Measurements from ENCODE around the gene UBXN7.

- TF ChIP-seq SP3 (tag by site-specific recombination; IDR thresholded peaks at IDR 0.05): no peak
- no peak for TF ChIP-seq ZBTB49 (tag by site-specific recombination; IDR thresholded peaks at IDR 0.05; ENCODE audit: low read depth)
- TF ChIP-seq CTCF (tag by site-specific recombination; IDR thresholded peaks at IDR 0.05): no peak
Observed at GRCh38 chr3:196472286-196472685, 40.1 kb upstream of the UBXN7 start.

Data from HEK293 (cell line).